Measurements from ENCODE around the gene STYXL2.

Gene STYXL2

DNA sequence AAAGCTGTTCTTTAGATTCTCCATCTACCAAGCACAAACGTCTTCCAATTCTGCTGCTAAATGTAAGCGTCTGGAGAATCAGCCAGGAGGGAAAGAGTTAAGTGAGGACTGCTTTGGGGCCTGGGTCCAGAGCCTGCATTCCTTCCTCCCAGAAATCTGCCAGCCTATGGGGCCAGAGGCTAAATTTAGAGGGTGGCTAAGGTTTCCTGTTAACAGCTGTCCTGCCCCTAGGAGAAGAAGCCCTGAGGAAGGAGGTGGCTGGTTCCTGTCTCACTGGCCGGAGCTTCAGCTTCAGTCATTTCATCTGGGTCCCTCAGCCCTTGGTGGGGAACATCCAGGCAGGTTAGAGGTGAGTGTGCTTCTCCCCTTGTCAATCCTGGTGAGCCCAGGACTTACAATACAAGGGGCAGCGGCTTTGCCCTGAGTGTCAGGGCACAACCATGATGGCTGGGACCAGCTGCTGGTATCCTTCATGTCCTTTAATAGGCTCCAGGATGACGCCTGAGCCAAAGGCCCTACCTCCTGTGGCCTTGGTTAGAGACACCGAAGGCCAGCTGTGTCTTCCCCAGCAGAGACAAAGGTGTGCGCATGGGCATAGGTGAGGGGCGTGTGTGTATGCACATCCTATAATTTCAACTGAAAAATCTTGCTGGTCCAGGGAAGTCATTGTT lies at the start of gene STYXL2:
TSS of gene STYXL2 (plus strand) at position 230 of the 671 bp plus-strand sequence. CDS start 775 bp downstream, outside the sequence.
- DNase-seq = no peak

DNA sequence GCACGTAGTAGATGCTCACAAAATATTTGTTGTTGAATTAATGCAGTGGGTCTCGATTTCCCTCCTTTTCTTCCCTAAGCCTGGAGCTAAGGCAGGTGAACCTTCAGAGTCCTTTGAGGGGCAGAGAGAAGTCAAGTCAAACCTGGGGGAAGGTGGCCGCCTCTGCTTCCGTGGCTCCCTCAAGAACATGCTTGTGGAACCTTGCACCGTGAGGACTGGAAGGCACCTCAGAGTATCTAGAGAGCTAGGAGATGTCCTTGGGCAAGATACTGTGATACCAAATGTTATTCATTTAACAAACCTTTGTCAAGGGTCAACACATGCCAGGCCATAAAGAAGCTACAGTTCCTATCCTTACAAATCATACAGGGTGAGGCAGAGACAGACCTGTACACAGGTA lies 42.0 kb upstream of the STYXL2 start:
- no peak for DNase-seq

DNA sequence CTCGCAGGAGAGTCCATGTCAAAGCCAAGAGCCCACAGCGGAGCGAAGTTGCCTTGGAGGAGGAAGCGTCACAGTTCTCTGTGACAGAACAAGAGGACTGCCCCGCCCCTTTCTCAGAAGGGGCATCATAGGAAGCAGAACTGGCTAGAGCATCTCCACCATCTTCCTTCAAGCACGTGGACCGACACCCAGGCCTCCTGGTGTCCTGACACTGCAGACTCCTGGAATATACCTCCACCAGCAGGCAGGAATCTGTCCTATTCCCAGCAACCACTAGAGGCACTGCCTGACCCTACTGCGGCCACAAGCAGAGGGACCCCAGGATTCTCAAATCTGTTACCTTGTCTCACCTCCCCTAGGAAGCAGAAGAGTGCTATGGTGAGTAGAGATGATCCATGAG lies 41.5 kb upstream of the STYXL2 start:
- DNase-seq = no peak

DNA sequence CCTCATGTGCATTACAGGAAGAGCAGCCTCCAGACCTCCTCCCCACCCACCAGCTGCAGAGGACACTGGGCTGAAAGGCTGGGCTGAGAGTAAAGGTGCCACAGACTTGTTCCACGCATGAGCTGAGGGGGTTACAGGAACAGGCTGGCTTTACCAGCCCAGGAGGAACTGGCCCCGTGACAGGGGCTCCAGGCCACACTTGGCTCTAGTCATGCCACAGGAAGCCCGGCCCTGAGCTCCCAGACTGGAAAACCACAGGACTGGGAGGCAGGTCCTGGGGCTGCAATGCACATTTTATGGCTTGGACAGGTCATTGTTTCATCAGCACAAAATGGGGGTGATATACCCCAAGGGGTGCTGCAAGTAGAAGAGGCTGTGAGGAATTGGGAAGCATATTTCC lies 39.3 kb upstream of the STYXL2 start:
- no peak for DNase-seq

DNA sequence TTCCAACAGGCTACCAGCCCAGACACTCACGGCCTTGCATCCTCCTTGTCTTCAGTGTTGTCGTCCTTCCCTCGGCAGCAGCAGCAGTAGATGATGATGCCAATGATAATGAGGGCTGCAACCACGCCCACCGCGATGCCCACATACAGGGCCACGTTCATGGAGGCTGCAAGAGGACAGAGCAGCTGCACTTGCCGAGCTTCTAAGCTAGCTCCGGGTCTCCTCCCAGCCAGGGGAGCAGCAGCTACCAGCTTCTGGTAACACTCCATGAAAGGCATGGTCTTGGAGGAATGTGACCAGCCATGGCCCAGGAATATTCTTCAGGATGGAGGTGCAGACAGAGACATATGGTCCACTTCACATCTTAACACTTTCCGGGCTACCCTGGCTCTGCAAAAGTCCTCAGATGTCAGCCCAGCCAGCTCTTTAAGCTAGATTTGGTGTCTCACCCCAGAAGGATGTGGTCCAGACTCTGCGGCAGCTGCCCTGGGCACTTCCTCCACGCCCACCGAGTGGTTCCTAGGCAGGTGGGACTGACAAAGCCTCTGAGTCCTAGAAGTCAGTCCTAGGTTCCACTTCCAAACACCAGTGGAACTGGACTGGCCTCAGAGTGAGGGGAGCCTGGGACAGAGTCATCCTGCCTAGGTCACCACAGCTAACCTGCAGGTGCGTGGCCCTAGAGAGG lies 38.8 kb upstream of the STYXL2 start:
- no peak for DNase-seq

DNA sequence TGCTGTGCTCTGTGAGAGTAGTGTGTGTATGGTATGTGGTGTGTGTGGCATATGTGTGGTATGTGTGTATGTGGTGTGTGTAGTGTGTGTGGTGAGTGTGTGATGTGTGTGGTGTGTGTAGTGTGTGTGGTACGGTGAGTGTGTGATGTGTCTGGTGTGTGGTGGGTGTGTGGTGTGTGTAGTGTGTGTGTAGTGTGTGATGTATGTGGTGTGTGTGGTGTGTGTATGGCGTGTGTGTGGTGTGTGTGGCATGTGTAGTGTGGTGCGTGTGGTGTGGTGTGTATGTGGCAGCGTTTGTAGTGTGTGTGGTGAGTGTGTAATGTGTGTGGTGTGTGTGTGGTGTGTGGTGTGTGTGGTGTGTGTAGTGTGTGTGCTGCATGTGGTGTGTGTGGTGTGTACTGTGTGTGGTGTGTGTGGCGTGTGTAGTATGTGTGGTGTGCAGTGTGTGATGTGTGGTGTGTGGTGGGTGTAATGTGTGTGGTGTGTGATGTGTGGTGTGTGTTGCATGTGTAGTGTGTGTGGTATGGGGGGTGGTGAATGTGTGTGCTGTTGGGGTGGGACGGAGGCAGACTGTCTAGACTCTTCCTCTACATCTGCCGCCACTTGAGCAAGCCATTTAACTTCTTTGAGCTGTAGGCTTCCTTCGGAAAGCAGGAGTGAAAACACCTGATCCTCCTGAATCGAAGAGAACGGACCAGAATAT lies 37.2 kb upstream of the STYXL2 start:
- peak; percentile 86 for DNase-seq

DNA sequence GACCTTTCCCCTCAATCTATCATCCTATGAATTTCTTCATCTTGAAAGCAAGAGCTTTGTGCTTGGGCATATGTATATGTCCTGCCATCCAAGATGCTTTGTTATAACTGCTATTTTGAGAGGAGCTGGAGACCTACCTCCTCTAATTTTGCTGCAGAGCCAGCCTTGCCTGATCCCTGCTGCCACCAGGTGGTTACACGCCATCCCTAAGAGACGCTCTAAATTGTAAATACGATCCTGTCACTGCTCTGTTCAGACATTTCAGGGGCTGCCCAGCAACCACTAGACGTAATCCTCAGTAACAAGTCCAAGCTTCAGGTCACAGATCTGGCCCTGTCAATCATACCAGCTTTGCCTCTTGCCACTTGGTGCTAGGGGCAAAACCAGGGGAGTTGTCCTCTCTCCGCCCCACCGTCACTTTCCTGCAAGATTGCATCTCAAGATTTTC lies 36.6 kb upstream of the STYXL2 start:
- DNase-seq = peak; percentile 86

DNA sequence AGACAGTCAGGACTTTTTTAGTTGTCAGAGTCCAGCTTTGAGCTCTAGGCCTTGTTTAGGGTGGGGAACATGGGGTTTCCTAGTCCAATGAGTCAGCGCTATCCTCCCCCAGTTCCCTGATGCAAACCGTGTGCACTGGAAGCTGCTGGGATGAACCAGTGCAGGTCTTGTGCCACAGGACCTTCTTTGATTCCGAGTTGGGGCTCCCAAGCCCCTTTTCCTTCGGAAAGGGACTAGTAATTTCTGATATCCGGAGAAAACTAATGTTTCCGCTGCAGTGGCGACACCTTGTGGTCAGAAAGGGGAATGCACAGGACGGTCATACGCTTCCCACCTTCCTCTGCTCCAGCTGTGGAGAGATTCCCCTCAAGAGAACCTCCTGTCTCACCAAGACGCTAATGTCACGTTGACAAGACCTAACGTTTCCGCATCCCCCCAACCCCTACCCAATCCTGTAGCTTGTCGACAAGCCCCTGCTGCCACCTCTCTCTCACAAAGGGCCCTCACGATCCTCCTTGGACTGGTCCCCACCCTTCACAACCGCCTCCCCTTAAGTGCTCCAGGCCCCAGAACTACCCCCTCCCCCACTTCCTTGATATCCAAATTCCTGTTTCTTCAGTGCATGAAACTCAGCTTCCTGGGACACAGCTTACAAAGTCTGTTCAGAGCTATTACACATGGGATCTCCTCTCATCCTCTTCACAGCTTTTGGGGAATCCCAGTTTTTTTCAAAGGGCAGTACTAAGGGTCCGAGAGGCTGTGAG lies 34.6 kb upstream of the STYXL2 start:
- DNase-seq = peak; percentile 53

DNA sequence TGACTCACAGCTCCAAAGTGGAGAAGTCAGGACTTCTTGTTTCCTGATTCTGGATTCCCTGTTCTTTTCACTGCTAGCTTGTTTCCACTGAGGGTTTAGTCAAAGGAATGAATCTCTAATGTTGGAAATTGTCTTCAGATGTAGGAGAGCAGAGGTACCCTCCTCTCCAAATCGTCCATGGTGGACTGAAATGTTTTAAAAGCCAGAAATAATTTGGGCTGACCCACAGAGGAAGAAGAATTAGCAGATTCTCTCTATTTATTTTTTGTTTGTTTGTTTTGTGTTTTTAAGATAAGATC lies 34.1 kb upstream of the STYXL2 start:
- DNase-seq = no peak

DNA sequence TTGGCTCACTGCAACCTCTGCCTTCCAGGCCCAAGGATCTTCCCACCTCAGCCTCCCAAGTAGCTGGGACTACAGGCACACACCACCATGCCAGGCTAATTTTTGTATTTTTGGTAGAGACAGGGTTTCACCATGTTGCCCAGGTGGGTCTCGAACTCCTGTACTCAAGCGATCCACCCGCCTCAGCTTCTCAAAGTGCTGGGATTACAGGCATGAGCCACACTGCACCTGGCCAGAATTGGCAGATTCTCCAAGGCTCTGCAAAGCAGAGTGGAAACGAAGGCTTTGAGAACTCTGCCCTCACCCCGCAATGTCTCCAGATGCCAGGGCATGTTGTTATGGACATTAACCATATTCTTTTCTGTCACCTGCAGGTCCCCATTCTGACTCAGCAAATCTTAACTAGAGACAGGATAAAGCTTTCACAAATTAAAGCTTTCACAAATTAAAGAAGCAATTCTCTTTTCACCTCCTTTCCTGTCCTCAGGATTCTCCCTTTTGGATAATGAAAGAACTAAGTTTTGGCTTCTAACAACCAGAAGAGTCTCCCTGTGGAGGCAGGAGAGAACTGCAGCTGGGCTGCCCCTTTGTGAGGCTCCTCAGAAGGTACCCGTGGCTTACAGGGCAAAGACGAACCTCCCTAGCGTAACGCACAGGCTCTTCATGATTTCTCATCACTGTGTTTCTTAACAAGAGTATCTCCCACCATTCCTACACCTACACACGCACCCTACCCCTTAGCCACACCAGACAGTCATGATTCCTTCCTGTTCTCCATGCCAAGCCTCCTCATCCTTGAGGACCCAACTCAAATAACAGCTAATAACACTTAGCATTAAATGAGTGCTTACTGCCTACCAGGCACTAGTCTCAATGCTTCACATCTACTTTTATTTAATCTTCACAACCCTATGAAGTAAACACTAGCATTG lies 33.5 kb upstream of the STYXL2 start:
- no peak for DNase-seq

DNA sequence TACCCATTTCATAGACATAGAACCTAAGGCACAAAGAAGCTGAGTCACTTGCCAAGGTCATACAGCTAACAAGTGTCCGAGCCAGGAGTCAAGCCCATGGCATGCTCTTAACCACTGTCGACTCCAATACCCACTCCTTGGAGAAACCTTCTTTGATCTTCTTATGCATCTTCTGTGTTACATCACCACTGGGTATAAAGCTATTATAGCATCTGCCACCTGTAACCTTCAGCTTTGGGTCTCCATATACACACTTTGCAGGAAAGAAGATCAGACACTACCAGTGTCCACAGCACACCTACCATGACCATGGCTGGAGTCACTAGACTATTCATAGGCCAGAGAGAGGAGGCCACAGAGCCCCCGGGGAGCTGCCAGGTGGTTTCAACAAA lies 32.8 kb upstream of the STYXL2 start:
- no peak for DNase-seq

DNA sequence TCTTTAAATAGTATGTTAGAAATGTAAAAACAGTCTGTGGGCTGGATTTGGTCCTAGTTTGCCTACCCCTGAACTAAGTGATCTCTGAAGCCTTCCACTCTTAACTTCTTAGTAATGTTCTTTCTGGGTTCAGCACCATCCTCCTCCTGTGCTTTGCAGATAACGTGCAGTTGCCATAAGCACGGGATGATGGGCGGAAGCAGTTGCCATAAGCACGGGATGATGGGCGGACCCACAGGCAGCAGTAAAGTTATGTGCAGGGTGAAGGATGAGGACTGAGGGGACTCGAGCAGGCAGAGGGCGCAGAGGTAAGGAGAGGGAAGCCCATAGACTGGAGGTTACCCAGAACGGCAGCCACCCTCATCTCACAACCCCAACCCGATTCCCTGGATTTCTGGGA lies 29.3 kb upstream of the STYXL2 start:
- no peak for DNase-seq

DNA sequence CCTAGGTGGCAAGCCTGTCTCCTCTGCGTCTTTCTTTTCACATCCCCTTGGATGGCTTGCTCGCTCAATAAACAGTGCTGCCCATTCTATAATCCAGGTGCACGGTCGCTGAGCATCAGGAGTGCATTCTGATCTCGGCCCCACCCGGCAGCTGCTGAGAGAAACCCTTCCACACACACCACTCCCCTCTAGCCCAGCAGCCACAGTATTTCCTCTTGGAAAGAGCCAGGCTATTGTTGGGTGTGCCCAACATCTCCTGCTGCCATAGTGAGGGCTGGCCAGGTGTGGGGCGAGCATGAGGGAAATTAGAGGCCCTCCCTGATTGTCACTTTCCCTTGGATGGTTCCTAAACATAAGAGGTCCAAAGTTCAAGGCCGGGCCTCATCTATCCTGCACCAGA lies 28.4 kb upstream of the STYXL2 start:
- DNase-seq = no peak

DNA sequence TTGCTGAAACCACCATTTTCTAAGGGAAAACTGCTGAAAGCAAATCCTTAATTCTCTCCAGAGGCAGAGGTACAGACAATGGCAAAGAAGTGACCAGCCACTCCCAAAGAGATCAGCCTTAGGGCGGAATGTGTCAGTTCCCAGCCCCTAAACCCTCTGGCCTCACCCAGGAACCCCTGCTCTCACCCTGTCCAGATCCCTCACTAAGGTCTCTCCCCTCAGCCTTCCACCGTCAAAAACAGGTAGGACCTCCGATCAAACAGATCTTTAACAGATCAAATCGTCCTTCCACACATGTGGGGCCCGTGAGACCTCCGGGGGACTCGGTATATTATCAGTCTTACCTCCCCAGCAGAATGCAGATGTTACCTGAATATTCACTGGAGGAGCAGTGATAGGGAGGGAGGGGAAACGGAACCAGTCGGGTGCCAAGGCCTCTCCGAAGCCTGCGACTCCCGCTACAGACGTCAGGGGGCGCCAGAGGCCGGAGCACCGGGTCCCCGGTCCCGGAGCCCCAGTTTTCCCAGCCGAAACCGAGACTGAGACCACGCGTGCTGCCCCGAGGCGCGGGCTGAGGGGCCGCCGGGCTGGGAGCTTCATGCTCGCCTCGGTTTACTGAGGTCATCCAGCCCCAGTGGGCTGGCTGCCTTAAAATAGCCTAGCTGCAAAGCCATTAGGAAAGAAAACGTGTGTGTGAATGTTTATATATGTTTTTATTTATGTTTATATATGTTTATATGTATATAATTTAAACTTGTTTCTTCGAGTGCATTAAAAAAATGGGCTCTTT lies 27.3 kb upstream of the STYXL2 start:
- DNase-seq = peak; percentile 67

DNA sequence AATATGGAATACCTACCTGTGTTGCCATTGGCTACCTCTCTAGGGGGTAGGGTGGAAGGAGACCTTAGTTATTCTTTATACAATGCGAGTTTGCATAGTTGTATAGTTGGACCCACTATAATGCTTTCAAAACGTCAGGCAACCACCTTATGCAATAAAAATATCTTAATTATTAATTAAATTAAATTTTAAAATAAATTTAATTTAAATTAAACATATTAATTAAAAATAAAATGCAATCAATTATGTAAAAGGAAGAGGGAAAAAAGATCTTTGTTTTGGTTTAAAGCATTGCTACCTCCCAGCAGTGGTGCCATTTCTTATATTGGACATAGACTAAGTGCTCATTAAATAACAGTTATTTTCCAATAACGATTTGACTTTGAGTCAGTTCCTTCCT lies 26.0 kb upstream of the STYXL2 start:
- no peak for DNase-seq

DNA sequence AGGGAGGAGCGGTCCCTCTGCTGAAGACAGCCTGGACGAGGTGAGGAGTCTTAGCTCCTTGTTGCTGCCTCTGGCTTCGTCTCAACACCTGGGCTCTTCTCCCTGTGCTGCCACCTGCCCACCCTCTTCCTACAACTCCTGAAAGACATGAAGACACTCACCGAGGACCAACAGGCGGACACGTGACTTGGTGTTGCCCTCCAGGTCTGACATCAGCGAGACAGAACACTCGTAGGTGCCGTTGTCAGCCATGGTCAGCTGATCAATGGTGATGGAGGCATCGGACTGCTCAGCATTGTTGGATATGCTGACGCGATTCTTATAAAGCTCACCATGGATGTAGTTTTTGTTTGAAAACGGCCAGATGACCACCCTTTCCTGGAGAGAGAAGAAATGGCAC lies 25.1 kb upstream of the STYXL2 start:
- no peak for DNase-seq

DNA sequence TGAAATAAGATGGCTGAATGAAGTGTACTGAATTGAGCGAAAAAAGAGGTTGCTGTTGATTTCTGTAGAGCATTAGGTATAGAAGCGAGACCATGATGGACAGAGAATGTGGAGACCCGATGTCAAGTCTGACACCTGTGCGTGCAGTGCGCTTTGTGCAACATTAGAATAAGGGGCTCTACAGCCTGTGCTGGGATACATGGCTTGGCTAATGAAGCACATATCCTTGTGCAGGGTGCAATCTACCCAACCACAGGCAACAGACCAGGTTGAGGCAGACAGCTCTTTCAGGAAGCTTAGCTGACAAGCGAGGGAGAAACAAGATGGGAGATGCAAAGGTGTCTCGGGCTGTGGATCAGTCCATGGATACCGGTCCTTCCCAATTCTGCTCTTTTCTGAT lies 22.6 kb upstream of the STYXL2 start:
- no peak for DNase-seq

DNA sequence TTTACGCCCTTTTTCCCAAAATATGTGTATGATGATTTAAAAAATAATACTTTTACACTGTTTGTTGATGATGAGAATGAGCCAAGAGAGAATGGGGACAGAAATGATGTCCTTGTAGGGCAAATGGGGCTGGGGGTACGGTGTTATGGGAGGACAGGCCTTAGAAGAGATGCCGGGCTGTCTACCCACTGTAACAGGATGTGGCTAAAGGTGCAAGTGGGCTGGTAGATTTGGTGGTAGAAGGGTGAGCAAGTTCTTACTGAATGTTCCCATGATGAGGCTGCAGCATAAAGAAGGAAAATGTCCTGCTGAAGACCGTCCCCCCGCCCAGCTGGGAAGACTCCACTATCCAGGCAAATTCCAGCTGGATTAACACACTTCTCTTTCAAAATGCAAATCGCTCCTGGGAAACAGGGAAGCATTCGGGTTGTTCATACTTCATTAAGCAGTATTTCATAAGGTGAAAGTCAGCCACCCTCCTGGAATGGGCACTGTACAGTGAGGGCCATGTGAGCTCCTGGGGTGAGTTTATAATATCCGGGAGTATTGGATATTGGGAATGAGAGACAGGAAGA lies 17.7 kb upstream of the STYXL2 start:
- DNase-seq = no peak

DNA sequence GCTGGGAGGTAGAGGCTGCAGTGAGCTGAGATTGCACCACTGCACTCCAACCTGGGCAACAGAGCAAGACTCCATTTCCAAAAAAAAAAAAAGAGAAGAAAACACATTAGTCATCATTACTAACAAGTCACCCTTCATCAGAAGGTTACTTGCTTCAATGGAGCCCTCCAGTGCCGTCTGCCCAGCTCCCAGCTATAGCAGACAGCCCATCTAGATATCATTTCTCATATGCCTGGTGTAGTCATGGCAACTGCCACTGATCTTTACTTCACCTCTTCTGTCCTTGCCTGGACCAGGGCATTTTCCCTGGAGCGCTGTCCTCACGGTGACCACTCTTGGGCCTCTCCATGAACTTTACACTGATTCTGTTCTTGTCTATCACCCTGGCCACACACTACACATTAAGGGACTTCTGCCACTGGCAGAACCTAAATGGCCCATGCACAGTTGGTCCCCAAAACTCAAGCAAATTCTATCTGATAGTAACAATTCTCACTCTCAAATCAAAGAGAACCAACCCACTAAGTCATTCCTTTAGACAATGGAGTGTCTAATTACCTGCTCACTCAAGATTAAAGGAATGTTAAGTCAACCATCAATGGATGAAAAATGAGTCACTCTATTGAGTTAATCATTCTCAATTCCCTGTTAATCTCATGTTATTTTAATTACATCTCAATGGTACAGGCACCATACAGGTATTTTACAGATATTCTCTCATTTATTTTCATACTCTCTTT lies 16.6 kb upstream of the STYXL2 start:
- no peak for DNase-seq

DNA sequence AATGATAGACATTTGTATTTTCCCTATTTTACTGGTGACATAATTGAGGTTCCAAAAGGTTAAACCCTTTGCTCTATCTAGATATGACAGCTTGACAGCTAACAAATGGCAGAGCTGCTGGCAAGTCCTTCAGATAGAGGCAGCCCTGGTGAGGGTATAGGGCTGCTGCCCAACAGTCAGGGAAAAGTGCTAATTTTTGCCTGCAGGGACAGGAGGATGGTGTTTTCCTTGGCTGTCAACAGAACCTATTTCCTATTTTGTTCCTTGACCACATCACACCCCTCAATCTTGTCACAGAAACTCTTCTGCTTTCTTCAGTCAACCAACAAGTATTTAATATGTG lies 16.0 kb upstream of the STYXL2 start:
- no peak for DNase-seq
